OCI-LY7 (cell line): Measurements from ENCODE around the gene PALD1. TPM values are rescaled to one million over a fixed set of nuclear protein-coding genes. Genes with fewer than 3 reads are reported as not detected.

Source experiments
- BruUV-seq: library from RNA; stranded (reverse); fragments of 400-500 nt; replicated peaks from 2 replicates; lab custom pipeline; 2021; lab: Mats Ljungman, UMichigan
- CTCF ChIA-PET: fragments of 300-600 bp; sonication (Branson Sonifier 250); formaldehyde crosslinking; loops from one replicate; lab custom pipeline; 2022; ENCODE audit warnings: antibody characterized with exemption; ENCODE audit not compliant: unreplicated experiment; lab: Charles Lee
- POLR2A ChIA-PET: fragments of 300-600 bp; sonication (Branson Sonifier 250); formaldehyde crosslinking; loops from one replicate; lab custom pipeline; 2022; ENCODE audit warnings: antibody characterized with exemption; lab: Charles Lee
- DNase-seq: peaks from one replicate; pipeline ENCODE4 v3.0.0-alpha.2; 2015; ENCODE audit warnings: low spot score
- H2AFZ ChIP-seq: fragments of 200-600 bp; sonication (generic), shearing (Covaris generic); 2 replicates; pipeline ENCODE4 v1.6.1; 2014; ENCODE audit warnings: mild to moderate bottlenecking, antibody characterized with exemption, low read length, moderate library complexity
- H3K27ac ChIP-seq: fragments of 200-600 bp; sonication (generic); 2 replicates; pipeline ENCODE4 v1.5.1; 2014; ENCODE audit warnings: mixed run types, low read depth, mild to moderate bottlenecking, moderate library complexity, low read length, inconsistent platforms; ENCODE audit not compliant: poor library complexity, severe bottlenecking
- H3K36me3 ChIP-seq: fragments of 200-600 bp; sonication (generic); 2 replicates; pipeline ENCODE4 v1.6.1; 2014; ENCODE audit warnings: mild to moderate bottlenecking, antibody characterized with exemption, low read length, moderate library complexity, mixed read lengths; ENCODE audit not compliant: insufficient read depth
- H3K4me1 ChIP-seq: fragments of 200-600 bp; sonication (generic); 2 replicates; pipeline ENCODE4 v1.5.1; 2014; ENCODE audit warnings: mild to moderate bottlenecking, low read length; ENCODE audit not compliant: insufficient read depth, poor library complexity, severe bottlenecking
- H3K4me2 ChIP-seq: fragments of 200-600 bp; sonication (generic); 2 replicates; pipeline ENCODE4 v1.6.1; 2014; ENCODE audit warnings: mild to moderate bottlenecking, low read length
- H3K4me3 ChIP-seq: fragments of 200-600 bp; sonication (generic); 2 replicates; pipeline ENCODE4 v1.5.1; 2014; ENCODE audit warnings: mild to moderate bottlenecking, low read depth, low read length; ENCODE audit not compliant: poor library complexity, severe bottlenecking
- H3K79me2 ChIP-seq: fragments of 200-600 bp; sonication (generic); 2 replicates; pipeline ENCODE4 v1.6.1; 2016; ENCODE audit warnings: low read depth, mild to moderate bottlenecking, low read length, moderate library complexity, mixed read lengths; ENCODE audit not compliant: insufficient read depth
- H3K9me2 ChIP-seq: fragments of 200-600 bp; sonication (generic); 2 replicates; pipeline ENCODE4 v1.6.1; 2016; ENCODE audit warnings: mild to moderate bottlenecking, low read length, mixed read lengths; ENCODE audit not compliant: insufficient read depth
- H3K9me3 ChIP-seq: fragments of 200-600 bp; sonication (generic); 2 replicates; pipeline ENCODE4 v1.6.1; 2014; ENCODE audit warnings: mild to moderate bottlenecking, mixed run types, low read length, mixed read lengths
- H4K20me1 ChIP-seq: fragments of 200-600 bp; sonication (generic); 2 replicates; pipeline ENCODE4 v1.6.1; 2014; ENCODE audit warnings: mild to moderate bottlenecking, antibody characterized with exemption, low read length, moderate library complexity, mixed read lengths; ENCODE audit not compliant: insufficient read depth
- EZH2phosphoT487 ChIP-seq: fragments of 200-600 bp; sonication (generic); IDR thresholded peaks from 2 replicates; pipeline ENCODE4 v1.6.1; 2018; ENCODE audit warnings: low read depth, borderline replicate concordance, mild to moderate bottlenecking, mixed run types, antibody characterized with exemption, low read length, moderate library complexity, mixed read lengths
- intact Hi-C: fragments of 100-400 bp; cut with micrococcal nuclease; formaldehyde crosslinking; loops from one replicate; pipeline ENCODE4 v1.10.0; 2022; ENCODE audit not compliant: unreplicated experiment
- total RNA-seq, 2 experiments: library from RNA; depleted of rRNA in 1 of 2; stranded (reverse); fragments of >200 nt in 1 of 2; shearing (Covaris generic) in 1 of 2; gene quantifications; 2 replicates each; pipeline ENCODE4 v1.2.3, GENCODE V29; 2014 to 2022
- TF ChIP-seq, protein P1 (sequence below): fragments of 200-600 bp; sonication (generic); conservative IDR thresholded peaks from 2 replicates; pipeline ENCODE4 v1.5.1; 2014; ENCODE audit warnings: mild to moderate bottlenecking, antibody characterized with exemption, low read length, moderate library complexity, mixed read lengths

Gene PALD1
- total RNA-seq, 2 experiments from 2014 or later = 52.7 to 66.7 TPM

DNA sequence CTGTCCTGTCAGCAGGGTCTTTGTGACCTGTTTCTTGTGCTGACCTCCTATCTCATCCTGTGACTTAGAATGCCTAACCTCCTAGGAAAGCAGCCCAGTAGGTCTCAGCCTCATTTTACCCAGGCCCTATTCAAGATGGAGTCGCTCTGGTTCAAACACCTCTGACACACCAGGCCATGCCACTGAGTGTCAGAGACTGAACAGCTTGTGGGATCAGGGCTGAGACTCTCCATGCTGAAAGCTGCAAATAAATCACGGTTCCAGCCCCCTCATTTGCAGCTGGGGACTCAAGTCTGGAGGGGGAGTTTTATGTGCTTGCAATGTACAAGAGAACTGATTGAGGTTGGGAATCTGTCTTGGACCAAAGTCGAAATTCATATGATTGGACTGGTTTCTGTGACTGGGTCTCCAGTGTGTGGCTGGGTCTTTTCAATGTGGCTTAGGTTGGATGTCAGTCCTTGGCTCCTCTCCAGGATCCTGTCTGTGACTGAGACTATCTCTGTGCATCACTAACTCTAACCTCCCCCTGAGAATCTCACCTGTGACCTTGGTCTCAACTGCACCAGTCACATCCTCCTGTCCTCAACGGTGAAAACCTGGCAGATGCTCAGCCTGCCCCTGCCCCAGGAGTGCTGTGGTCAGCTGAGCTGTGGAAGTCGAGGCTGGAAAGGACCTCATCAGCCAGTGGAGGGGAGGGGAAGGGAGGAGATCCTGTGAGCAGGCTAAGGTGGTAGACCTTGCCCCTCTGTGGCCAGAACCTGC lies 112.3 kb downstream of the PALD1 start:
- POLR2A ChIA-PET = interaction anchor here (1.7 kb wide), 1 partner anchor 30 kb away, joined by 4 read pairs; no protein-coding TSS in a partner anchor
- CTCF ChIA-PET = interaction anchor here (0.6 kb wide), 1 partner anchor 140 kb away, joined by 6 read pairs; no protein-coding TSS in a partner anchor

DNA sequence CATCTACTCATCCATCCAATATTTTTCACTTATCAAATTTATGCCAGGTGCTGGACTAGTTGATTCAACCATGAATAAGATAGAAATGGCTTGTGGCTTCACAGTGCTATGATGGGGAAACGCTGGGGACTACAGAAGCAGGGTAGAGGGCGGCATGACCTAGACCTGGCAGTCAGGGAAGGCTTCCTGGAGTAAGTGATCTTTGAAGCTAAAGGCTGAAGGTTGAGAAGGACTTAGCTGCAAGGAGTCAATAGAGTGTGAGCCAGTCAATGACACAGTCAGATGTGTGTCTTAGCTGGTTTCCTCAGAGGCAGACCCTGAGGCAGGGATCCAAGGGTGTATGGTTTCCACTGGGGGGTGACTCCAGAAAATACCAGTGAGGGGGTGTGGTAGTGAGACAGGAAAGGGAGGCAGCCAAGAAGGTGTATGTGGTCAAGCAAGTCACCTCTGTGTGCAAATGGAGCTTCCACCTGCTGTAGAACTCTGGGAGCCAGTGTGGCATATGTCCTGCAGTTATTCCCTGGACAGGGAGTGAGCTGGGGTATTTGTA lies 113.7 kb downstream of the PALD1 start:
- Histone ChIP-seq H2AFZ (no peak overlapping the region), H3K36me3 (no peaks in the 10 kb centered on the region), H3K9me2 (no peaks in the 10 kb centered on the region), H3K9me3 (no peaks in the 10 kb centered on the region), H3K27ac (no peak overlapping the region), H3K4me3 (no peak overlapping the region), H3K4me1 (peaks cover 48% of the 10 kb centered on the region), H3K79me2 (no peaks in the 10 kb centered on the region), H3K4me2 (no peak overlapping the region), H4K20me1 (no peaks in the 10 kb centered on the region)
- intact Hi-C loops = no loop called here
- ChIA-PET CTCF (no interaction called here), POLR2A (interaction anchor here (0.6 to 1.7 kb wide), 2 partner anchors 32 to 1333 kb away, joined by 4 to 6 read pairs; no protein-coding TSS in a partner anchor)
- TF ChIP-seq EZH2phosphoT487 = no peak
- TF ChIP-seq, protein P1, sequence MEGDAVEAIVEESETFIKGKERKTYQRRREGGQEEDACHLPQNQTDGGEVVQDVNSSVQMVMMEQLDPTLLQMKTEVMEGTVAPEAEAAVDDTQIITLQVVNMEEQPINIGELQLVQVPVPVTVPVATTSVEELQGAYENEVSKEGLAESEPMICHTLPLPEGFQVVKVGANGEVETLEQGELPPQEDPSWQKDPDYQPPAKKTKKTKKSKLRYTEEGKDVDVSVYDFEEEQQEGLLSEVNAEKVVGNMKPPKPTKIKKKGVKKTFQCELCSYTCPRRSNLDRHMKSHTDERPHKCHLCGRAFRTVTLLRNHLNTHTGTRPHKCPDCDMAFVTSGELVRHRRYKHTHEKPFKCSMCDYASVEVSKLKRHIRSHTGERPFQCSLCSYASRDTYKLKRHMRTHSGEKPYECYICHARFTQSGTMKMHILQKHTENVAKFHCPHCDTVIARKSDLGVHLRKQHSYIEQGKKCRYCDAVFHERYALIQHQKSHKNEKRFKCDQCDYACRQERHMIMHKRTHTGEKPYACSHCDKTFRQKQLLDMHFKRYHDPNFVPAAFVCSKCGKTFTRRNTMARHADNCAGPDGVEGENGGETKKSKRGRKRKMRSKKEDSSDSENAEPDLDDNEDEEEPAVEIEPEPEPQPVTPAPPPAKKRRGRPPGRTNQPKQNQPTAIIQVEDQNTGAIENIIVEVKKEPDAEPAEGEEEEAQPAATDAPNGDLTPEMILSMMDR = no peak
- DNase-seq = no peak
- no TSS peak for BruUV-seq

More for the DNA sequence above, 112.3 kb downstream of the PALD1 start:
- Histone ChIP-seq H3K79me2 (no peaks in the 10 kb centered on the region), H3K9me3 (no peaks in the 10 kb centered on the region), H2AFZ (no peak overlapping the region), H3K4me2 (peak overlapping the region; percentile 15), H3K4me1 (peaks cover 62% of the 10 kb centered on the region), H3K9me2 (no peaks in the 10 kb centered on the region), H3K36me3 (no peaks in the 10 kb centered on the region), H4K20me1 (no peaks in the 10 kb centered on the region), H3K4me3 (no peak overlapping the region), H3K27ac (no peak overlapping the region)
- BruUV-seq = no TSS peak
- no peak for TF ChIP-seq EZH2phosphoT487
- TF ChIP-seq, protein P1 = no peak
- peak; percentile 27 for DNase-seq
- intact Hi-C loops = no loop called here
